MM.1S (cell line): ENCODE results near the gene PLSCR3.

Experiments
- DNase-seq: peaks from one replicate; pipeline ENCODE4 v3.0.0-alpha.2; 2015
- H2AFZ ChIP-seq: fragments of 300-600 bp; sonication (generic); 2 replicates; pipeline ENCODE4 v1.6.0; 2016; ENCODE audit warnings: antibody characterized with exemption, low read length
- H3F3A ChIP-seq: fragments of 300-600 bp; sonication (generic); 2 replicates; pipeline ENCODE4 v1.6.1; 2016; ENCODE audit warnings: mild to moderate bottlenecking, antibody characterized with exemption, low read length, moderate library complexity, mixed read lengths; ENCODE audit not compliant: insufficient read depth
- H3K27ac ChIP-seq: fragments of 300-600 bp; sonication (generic); 2 replicates; pipeline ENCODE4 v1.5.1; 2016; ENCODE audit warnings: mild to moderate bottlenecking, low read length
- H3K27me3 ChIP-seq: fragments of 300-600 bp; sonication (generic); replicated peaks from 2 replicates; pipeline ENCODE4 v1.6.0; 2016; ENCODE audit warnings: low read length; ENCODE audit not compliant: insufficient read depth
- H3K36me3 ChIP-seq: fragments of 300-600 bp; sonication (generic); replicated peaks from 2 replicates; pipeline ENCODE4 v1.6.1; 2016; ENCODE audit warnings: mild to moderate bottlenecking, low read length, mixed read lengths; ENCODE audit not compliant: insufficient read depth
- H3K4me1 ChIP-seq: fragments of 300-600 bp; sonication (generic); 2 replicates; pipeline ENCODE4 v1.6.1; 2016; ENCODE audit warnings: low read length, mixed read lengths
- H3K4me2 ChIP-seq: fragments of 300-600 bp; sonication (generic); 2 replicates; pipeline ENCODE4 v1.6.0; 2016; ENCODE audit warnings: low read depth, low read length
- H3K4me3 ChIP-seq: fragments of 300-600 bp; sonication (generic); 2 replicates; pipeline ENCODE4 v1.5.1; 2016; ENCODE audit warnings: low read length, mixed read lengths
- H3K79me2 ChIP-seq: fragments of 300-600 bp; sonication (generic); 2 replicates; pipeline ENCODE4 v1.6.1; 2016; ENCODE audit warnings: mixed run types, low read length, mixed read lengths
- H3K9ac ChIP-seq: fragments of 300-600 bp; sonication (generic); 2 replicates; pipeline ENCODE4 v1.6.1; 2016; ENCODE audit warnings: low read length, mixed read lengths
- H3K9me2 ChIP-seq: fragments of 300-600 bp; sonication (generic); replicated peaks from 2 replicates; pipeline ENCODE4 v1.6.1; 2016; ENCODE audit warnings: mild to moderate bottlenecking, low read length, mixed read lengths; ENCODE audit not compliant: insufficient read depth
- H3K9me3 ChIP-seq: fragments of 300-600 bp; sonication (generic); replicated peaks from 2 replicates; pipeline ENCODE4 v1.6.1; 2016; ENCODE audit warnings: mild to moderate bottlenecking, low read length, mixed read lengths; ENCODE audit not compliant: insufficient read depth
- H4K20me1 ChIP-seq: fragments of 300-600 bp; sonication (generic); 2 replicates; pipeline ENCODE4 v1.6.1; 2016; ENCODE audit warnings: mild to moderate bottlenecking, low read length, moderate library complexity, mixed read lengths; ENCODE audit not compliant: insufficient read depth
- CTCF ChIP-seq: fragments of 300-600 bp; sonication (generic); IDR thresholded peaks from 2 replicates; pipeline ENCODE4 v1.5.1; 2016; ENCODE audit warnings: antibody characterized with exemption, low read length, mixed read lengths
- EZH2 ChIP-seq: fragments of 300-600 bp; sonication (generic); optimal IDR thresholded peaks from 2 replicates; pipeline ENCODE3; 2017; ENCODE audit warnings: low read depth, mild to moderate bottlenecking, antibody characterized with exemption, low read length, mixed read lengths
- EZH2phosphoT487 ChIP-seq: fragments of 300-600 bp; sonication (generic); IDR thresholded peaks from 2 replicates; pipeline ENCODE4 v1.6.1; 2018; ENCODE audit warnings: antibody characterized with exemption, low read length

The PLSCR3 gene

DNA sequence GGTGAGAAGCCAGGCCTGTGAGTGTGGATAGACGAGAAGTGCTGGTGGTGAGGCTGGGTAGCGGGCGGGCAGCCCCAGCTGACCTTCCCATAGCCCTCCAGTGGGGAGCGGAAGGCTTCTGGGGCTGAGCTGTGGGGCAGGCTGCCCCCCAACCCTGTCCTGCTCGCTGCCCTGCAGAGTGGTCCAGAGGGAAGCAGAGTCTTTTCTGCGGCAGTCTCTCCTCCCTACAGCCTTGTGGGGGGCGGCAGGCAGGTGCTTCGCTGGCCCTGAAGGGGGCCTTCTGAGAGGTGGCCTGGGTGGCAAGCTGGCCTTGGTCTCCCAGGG is 17.1 kb upstream of the PLSCR3 start:
- Histone ChIP-seq H3K9me3 (no peaks in the 10 kb centered on the region), H3K9me2 (no peaks in the 10 kb centered on the region), H4K20me1 (no peaks in the 10 kb centered on the region), H3K79me2 (no peaks in the 10 kb centered on the region), H2AFZ (no peak overlapping the region), H3K9ac (no peak overlapping the region), H3K4me2 (no peak overlapping the region), H3K36me3 (no peaks in the 10 kb centered on the region), H3K4me3 (no peak overlapping the region), H3F3A (no peaks in the 10 kb centered on the region), H3K27ac (no peak overlapping the region), H3K4me1 (no peaks in the 10 kb centered on the region), H3K27me3 (peaks cover 88% of the 10 kb centered on the region)
- TF ChIP-seq EZH2phosphoT487: no peak
- no peak for TF ChIP-seq EZH2
- no peak for TF ChIP-seq CTCF
- DNase-seq: no peak

- H3K9me2 ChIP-seq: no peaks in the 10 kb centered on the region
- no peak for DNase-seq
- peaks cover 88% of the 10 kb centered on the region for H3K27me3 ChIP-seq
- H3K4me3 ChIP-seq: no peak overlapping the region
- no peaks in the 10 kb centered on the region for H3K79me2 ChIP-seq
- H3K27ac ChIP-seq: no peak overlapping the region
- no peak overlapping the region for H2AFZ ChIP-seq
- no peaks in the 10 kb centered on the region for H3F3A ChIP-seq
- TF ChIP-seq EZH2 (no peak), EZH2phosphoT487 (no peak), CTCF (no peak)
- H3K9ac ChIP-seq: no peak overlapping the region
- no peaks in the 10 kb centered on the region for H3K9me3 ChIP-seq
- H4K20me1 ChIP-seq: no peaks in the 10 kb centered on the region
- no peaks in the 10 kb centered on the region for H3K36me3 ChIP-seq
- no peaks in the 10 kb centered on the region; the same call in 1 of the 2 replicates for H3K4me1 ChIP-seq
- H3K4me2 ChIP-seq: no peak overlapping the region
Measured at GRCh38 chr17:7410634-7411426, 16.5 kb upstream of the PLSCR3 start.

- DNase-seq: no peak
- H3K79me2 ChIP-seq: no peaks in the 10 kb centered on the region
- H3K36me3 ChIP-seq: no peaks in the 10 kb centered on the region
- no peak overlapping the region for H3K27ac ChIP-seq
- TF ChIP-seq EZH2phosphoT487 (no peak), CTCF (no peak), EZH2 (no peak)
- H3K9me3 ChIP-seq: no peaks in the 10 kb centered on the region
- H3F3A ChIP-seq: no peaks in the 10 kb centered on the region
- H3K4me3 ChIP-seq: no peak overlapping the region
- H3K9me2 ChIP-seq: no peaks in the 10 kb centered on the region
- H3K9ac ChIP-seq: no peak overlapping the region
- no peak overlapping the region for H2AFZ ChIP-seq
- H3K4me2 ChIP-seq: no peak overlapping the region
- H3K27me3 ChIP-seq: peaks cover 84% of the 10 kb centered on the region
- H3K4me1 ChIP-seq: no peaks in the 10 kb centered on the region; the same call in 1 of the 2 replicates
- H4K20me1 ChIP-seq: no peaks in the 10 kb centered on the region
Measured at GRCh38 chr17:7409716-7410115, 15.4 kb upstream of the PLSCR3 start.
